Activated CD8-positive, alpha-beta T cell treated with anti-CD3 and anti-CD28 coated beads for 36 hours (primary cell): ENCODE data around the gene MOCS3. TPM values are rescaled to one million over a fixed set of nuclear protein-coding genes. Genes with fewer than 3 reads are reported as not detected.

ENCODE experiments used
- ATAC-seq: fragments of 200-7000 bp; cut with Tn5 transposase; one replicate; pipeline ENCODE4 v1.10.0; 2021; ENCODE audit warnings: mild to moderate bottlenecking, moderate library complexity
- CTCF ChIA-PET: fragments of 350-600 bp; sonication (Branson Sonifier 250); formaldehyde crosslinking; loops from one replicate; lab custom pipeline; 2021; ENCODE audit warnings: antibody characterized with exemption; lab: Charles Lee
- POLR2A ChIA-PET: fragments of 350-600 bp; sonication (Branson Sonifier 250); formaldehyde crosslinking; loops from one replicate; lab custom pipeline; 2021; ENCODE audit warnings: antibody characterized with exemption; lab: Charles Lee
- DNase-seq: peaks from one replicate; pipeline ENCODE4 v3.0.0-alpha.2; 2020
- H3K27ac Mint-ChIP-seq: one replicate; pipeline ENCODE4 v1.8.0; 2021; ENCODE audit warnings: mild to moderate bottlenecking, mixed read lengths
- H3K27me3 Mint-ChIP-seq: one replicate; pipeline ENCODE4 v1.8.0; 2021; ENCODE audit warnings: mixed read lengths
- H3K36me3 Mint-ChIP-seq: one replicate; pipeline ENCODE4 v1.8.0; 2021; ENCODE audit warnings: low read depth, mixed read lengths
- H3K4me1 Mint-ChIP-seq: one replicate; pipeline ENCODE4 v1.8.0; 2021; ENCODE audit warnings: low read depth, mixed read lengths
- H3K4me3 Mint-ChIP-seq: one replicate; pipeline ENCODE4 v1.8.0; 2021; ENCODE audit warnings: mild to moderate bottlenecking, moderate library complexity, mixed read lengths
- H3K9me3 Mint-ChIP-seq: one replicate; pipeline ENCODE4 v1.8.0; 2021; ENCODE audit warnings: mixed read lengths
- CTCF ChIP-seq: fragments of 200-600 bp; IDR thresholded peaks from one replicate; pipeline ENCODE4 v1.8.0; 2022; ENCODE audit warnings: antibody characterized with exemption, mild to moderate bottlenecking
- intact Hi-C: fragments of 100-400 bp; cut with micrococcal nuclease; formaldehyde crosslinking; loops from one replicate; pipeline ENCODE4 v1.10.0; 2022
- total RNA-seq, 2 experiments: library from RNA; stranded (reverse); gene quantifications; one replicate each; pipeline ENCODE4 v1.2.3, GENCODE V29; 2021

MOCS3 gene
- total RNA-seq, 2 experiments from 2014 or later = 4.6 TPM

DNA sequence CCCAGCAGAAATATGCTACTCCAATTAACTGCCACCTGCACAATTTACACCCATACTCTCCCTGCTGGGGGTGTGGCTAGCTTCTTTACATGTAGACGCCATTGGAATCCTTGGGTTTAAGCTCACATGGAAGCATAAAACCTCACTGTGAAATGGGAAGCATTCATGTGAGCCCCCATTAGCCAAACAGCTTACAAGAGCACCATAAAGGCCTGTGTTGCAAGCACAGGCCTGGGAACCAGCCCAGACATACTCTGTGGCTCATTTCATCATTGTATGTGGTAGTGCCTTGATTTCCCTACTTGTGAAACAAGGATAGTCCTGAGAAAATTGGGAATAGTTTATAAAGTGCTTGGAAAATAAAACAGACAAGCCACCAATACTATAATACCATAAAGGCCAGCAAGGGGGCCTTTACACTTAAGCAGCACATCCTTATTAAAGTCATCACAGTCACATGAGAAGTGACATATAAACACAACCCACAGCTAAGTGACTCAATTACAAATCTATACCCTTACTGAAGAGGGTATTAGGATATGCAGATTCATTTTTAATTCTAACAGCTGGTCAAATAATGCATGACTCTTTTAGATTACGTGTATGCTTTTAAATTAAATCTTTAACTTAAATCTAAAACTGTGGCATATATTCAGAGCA lies 34.2 kb upstream of the MOCS3 start:
- CTCF ChIA-PET = interaction anchor here (1.3 to 17.7 kb wide), 4 partner anchors 10 to 131 kb away, joined by 3 to 253 read pairs (median 4); partner anchors contain the start of genes BCAS4, DPM1 and MOCS3
- Mint-ChIP-seq H3K4me1 (peaks cover 79% of the 10 kb centered on the region), H3K27me3 (no peaks in the 10 kb centered on the region), H3K36me3 (peaks cover 54% of the 10 kb centered on the region), H3K9me3 (no peaks in the 10 kb centered on the region), H3K27ac (peak overlapping the region; percentile 38), H3K4me3 (no peak overlapping the region)
- intact Hi-C loops = no loop called here
- DNase-seq (no peak), ATAC-seq (no peak)
- POLR2A ChIA-PET = interaction anchor here (0.8 to 2.8 kb wide), 4 partner anchors 9 to 130 kb away, joined by 3 to 17 read pairs (median 4); no protein-coding TSS in a partner anchor
- TF ChIP-seq CTCF = no peak

GRCh38 chr20:50926530-50926929 lies 32.1 kb upstream of the MOCS3 start:
- intact Hi-C loops = loop anchor here (5.0 kb wide), 2 partner anchors 109 to 129 kb away; partner anchors contain the start of gene BCAS4
- ATAC-seq (no peak), DNase-seq (no peak)
- TF ChIP-seq CTCF = no peak
- Mint-ChIP-seq H3K27ac (no peak overlapping the region), H3K27me3 (no peaks in the 10 kb centered on the region), H3K4me1 (peaks cover 63% of the 10 kb centered on the region), H3K36me3 (peaks cover 59% of the 10 kb centered on the region), H3K4me3 (no peak overlapping the region), H3K9me3 (no peaks in the 10 kb centered on the region)
- ChIA-PET CTCF (interaction anchor here (1.0 to 17.7 kb wide), 4 partner anchors 10 to 133 kb away, joined by 3 to 253 read pairs (median 18); partner anchors contain the start of gene BCAS4), POLR2A (interaction anchor here (0.7 to 2.8 kb wide), 9 partner anchors 11 to 136 kb away, joined by 3 to 17 read pairs (median 4); partner anchors contain the start of genes BCAS4, DPM1 and MOCS3)

DNA sequence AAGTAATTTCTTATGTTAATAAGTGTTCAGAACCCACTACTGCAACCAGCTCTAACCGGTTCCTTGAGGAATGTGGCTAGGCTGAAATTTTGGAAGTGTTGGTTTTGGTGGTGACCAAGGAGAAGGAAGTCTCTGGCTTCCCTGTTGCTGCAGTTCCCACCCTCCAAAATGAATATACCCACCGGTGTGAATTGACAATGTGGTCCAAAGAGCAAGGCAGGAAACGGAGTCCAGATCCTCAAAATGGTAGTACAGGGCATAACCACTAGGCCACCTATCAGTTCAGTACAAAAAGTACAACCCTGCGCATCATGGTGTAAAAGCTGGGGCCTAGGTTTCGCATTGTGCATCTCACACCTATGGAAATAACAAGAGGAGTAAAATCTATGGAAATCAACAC lies 30.1 kb upstream of the MOCS3 start:
- POLR2A ChIA-PET = interaction anchor here (0.8 to 6.2 kb wide), 11 partner anchors 13 to 138 kb away, joined by 3 to 85 read pairs (median 7); partner anchors contain the start of genes BCAS4, DPM1 and MOCS3
- Mint-ChIP-seq H3K4me3 (peak overlapping the region; percentile 82), H3K4me1 (peaks cover 58% of the 10 kb centered on the region), H3K27me3 (no peaks in the 10 kb centered on the region), H3K27ac (peak overlapping the region; percentile 92), H3K36me3 (peaks cover 66% of the 10 kb centered on the region), H3K9me3 (no peaks in the 10 kb centered on the region)
- intact Hi-C loops = loop anchor here (5.0 kb wide), 2 partner anchors 111 to 131 kb away; partner anchors contain the start of gene BCAS4
- no peak for ATAC-seq
- CTCF ChIA-PET = interaction anchor here (0.6 to 17.7 kb wide), 15 partner anchors 9 to 179 kb away, joined by 3 to 253 read pairs (median 9); partner anchors contain the start of genes BCAS4, DPM1 and MOCS3
- no peak for DNase-seq
- no peak for TF ChIP-seq CTCF

GRCh38 chr20:50929299-50930138 lies 29.1 kb upstream of the MOCS3 start:
- DNase-seq (peak; percentile 99), ATAC-seq (peak; percentile 79)
- H3K4me1 Mint-ChIP-seq = peaks cover 50% of the 10 kb centered on the region
- H3K27me3 Mint-ChIP-seq = no peaks in the 10 kb centered on the region
- intact Hi-C loops = loop anchor here (5.0 kb wide), 2 partner anchors 112 to 132 kb away; partner anchors contain the start of gene BCAS4
- H3K27ac Mint-ChIP-seq = peak overlapping the region; percentile 92
- peaks cover 65% of the 10 kb centered on the region for H3K36me3 Mint-ChIP-seq
- ChIA-PET CTCF (interaction anchor here (0.6 to 17.7 kb wide), 28 partner anchors 9 to 205 kb away, joined by 3 to 253 read pairs (median 6); partner anchors contain the start of genes BCAS4, DPM1 and MOCS3), POLR2A (interaction anchor here (0.6 to 6.2 kb wide), 17 partner anchors 9 to 138 kb away, joined by 3 to 85 read pairs (median 5); partner anchors contain the start of genes BCAS4, DPM1 and MOCS3)
- peak; percentile 81 for TF ChIP-seq CTCF
- H3K4me3 Mint-ChIP-seq = peak overlapping the region; percentile 82
- H3K9me3 Mint-ChIP-seq = no peaks in the 10 kb centered on the region
